Activated gamma-delta T cell treated with anti-CD3 and anti-CD28 coated beads, Interleukin-2, amount 50 U/mL, for 16 hours (primary cell): ENCODE results near the gene CNTN1.
"Not testable (repeated sequence)": the region's sequence is repeated elsewhere in the genome, so short reads cannot be mapped to it uniquely, and the experiment has no call there.

Experiments
- DNase-seq: peaks from one replicate; pipeline ENCODE4 v3.0.0-alpha.2; 2020; ENCODE audit warnings: low read depth

Gene CNTN1

DNA sequence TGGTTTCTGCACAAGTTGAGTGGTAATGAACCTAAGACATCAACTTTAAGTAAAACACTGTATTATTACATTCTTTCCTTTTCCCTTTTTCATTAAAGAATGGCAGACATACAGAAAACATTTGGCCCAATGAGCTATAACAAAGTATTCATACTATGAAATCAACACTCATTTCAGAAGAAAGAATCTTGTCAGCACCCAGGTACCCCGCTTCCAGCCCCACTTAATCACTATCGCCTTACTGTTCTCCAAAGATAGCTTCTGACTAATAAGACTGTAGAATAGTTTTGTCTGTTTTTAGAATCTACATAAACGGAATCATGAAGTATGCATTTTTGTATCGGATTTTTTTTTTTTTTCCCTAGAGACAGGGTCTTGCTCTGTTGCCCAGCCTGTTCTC, 9.5 kb downstream of the CNTN1 start:
- no peak for DNase-seq

DNA sequence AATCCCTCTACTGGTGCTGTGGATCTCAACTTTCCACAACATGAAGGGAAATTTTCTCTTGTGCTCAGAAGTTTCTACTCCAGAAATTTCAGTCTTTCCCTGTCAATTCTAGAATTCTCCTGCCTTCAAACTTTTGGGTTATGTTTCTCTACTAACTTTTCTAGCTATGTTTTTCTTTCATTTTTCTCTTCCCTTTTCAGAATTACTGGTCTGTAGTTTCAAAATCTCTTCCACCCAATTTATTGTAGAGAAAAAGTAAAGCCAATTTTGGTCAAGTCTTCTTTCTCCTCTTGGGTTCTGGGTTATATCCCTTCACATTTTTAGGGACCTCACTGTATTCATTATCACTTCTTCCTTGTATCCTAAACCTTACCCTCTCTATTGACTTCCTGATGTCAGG, 18.9 kb downstream of the CNTN1 start:
- DNase-seq = no peak

DNA sequence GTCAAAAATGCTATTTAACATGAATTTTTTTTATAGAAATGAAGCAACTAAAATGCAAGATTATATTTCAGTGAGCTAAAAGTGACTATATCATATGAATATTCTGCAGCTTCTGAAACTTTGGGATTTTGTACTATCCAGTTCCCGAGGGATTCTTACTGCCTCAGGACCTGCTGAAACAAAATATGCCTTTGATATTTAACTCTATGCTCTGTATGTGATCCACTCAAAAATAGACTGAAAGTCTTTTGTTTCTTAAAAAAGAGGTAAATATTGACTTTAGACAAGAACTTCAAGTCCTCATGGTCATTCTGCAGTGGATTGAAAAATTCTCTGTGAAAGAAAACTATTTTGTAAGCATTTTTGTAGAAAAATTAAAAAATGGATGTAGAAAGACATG, 22.4 kb downstream of the CNTN1 start:
- no peak for DNase-seq

DNA sequence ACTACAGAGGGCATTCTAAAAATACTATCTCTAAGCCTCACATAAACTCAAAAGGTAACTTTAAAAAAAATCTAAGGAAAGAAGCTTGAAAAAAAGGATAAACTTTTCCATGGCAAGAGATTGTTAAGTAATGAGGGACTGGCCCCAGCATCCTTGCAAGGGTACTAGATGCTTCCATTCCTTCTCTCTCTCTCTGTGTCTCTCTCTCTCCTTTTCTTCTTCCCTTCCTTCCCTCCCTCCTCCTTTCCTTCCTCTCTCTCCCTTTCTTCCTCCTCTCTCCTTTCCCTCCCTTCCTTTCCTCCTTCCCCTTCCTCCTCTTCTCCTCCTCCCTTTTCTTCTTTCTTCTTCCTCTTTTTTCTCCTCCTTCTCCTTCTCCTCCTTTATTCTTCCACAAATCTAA, 23.8 kb downstream of the CNTN1 start:
- DNase-seq = no peak

DNA sequence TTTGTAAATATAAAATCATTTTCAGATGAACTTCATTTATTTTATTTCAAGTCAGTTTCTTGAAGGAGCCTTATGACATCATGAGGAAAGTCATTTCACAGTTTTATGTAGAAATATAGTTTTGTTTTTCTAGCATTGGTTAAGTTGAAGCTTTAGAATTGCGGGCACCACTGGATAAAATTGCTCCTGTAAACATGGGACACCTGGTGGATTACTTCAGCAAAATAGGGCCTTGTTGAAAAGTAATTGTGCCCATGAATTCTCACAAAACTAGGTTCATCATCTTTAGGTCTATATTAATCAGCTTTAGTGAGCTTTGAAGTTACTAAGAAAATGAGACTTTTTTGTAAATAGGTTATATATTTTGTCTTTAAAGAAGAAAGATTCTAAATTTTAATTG, 25.3 kb downstream of the CNTN1 start:
- no peak for DNase-seq

DNA sequence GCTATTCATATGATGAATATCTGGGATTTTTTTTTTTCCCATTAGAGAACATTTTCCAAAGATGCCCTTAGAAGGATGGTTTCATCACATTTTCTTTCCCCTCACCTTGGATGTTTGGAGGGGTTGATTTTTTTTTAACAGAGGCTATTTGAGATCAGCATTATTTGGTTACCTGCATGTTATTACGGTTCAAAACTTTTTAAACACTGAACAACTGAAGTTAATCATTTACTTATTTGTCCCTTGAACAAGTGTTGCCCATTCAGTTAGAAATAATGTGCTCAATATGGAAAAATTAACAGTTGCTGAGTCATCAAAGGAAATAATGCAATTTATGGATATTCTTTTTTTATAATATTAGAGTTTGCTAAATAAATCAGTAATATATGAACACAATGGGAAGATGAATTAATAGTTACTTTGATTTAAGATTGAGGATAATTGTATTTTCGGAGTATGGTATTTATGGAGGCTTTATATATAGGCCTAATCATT, 26.7 kb downstream of the CNTN1 start:
- DNase-seq = no peak

DNA sequence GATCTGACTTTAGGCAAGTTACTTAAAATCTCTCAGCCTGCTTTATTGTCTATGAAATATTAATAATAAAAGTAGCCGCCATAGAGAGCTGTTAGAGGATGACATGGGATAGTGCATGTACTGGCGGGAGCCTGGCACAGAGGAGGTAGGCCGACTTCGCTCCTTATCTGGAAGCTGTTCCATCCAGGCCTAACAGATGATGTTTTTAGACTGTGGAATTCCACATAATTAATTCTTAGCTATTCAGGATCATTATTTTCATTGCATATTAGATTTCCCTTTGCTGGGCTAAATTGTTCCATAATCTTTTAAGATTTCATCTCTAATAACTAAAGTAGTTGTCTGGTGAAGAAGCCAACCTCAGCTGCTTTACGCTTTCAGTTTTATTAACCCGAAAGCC, 30.8 kb downstream of the CNTN1 start:
- DNase-seq = no peak

DNA sequence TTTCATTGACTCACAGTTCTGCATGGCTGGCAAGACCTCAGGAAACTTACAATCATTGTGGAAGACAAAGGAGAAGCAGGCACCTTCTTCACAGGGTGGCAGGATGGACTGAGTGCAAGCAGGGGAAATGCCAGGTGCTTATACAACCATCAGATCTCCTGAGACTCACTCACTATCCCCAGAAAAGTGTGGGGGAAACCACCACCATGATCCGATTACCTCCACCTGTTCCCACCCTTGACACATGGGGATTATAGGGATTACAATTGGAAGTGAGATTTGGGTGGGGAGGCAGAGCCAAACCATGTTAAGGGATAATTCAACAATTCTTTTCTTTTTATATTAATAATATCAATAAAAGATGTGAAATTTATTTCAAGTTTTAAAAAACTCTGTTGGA, 34.1 kb downstream of the CNTN1 start:
- no peak for DNase-seq

DNA sequence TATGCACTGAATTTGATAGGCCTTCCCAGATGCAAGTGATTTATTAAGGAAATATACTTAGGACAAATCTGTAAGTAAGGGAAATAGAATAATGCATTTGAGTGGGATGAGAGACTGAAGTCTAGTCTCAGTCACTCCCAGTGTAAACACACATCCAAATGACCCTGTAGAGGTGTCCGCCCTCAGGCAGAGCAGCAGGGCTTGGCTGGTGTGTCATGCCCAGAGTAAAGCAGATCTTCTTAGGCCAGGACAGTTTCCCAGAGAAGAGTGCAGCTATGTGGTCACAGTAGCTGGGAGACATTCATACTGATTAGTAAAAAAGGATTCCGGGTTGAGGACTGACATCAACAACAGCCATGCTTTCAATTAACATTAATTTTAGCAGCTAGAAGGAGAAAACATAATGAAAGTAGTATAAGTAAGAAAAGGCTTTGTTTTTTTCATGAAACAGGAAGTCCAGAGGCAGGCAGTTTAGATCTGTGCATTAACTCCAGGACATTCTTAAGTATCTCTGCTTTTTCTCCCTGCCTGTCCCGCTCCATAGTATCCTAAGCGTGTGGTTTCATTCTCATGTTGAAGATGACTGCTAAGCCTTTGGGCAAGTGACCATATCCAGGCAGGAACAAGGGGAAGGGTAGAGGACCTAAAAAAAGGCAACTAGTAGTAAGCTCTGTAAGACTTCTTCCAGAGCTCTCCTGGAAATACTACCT, 35.7 kb downstream of the CNTN1 start:
- no peak for DNase-seq

DNA sequence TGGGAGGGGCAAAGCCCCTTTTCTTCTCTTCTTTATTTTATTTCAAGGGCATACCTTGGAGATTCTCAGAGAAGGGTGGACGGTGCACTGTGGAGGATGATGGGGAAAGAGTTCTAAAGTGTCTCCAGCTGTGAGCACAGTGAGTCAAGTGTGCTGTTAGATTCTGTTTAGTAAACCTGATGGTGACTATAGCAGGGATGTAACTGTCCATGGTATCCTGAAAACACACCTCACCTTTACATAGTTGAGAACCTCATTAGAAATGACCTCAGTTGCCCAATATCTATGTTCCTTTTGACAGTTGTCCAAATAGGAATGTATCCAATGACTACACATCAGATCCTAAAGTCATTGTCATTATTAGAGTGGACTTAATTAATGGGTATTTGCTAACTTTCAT, 38.0 kb downstream of the CNTN1 start:
- DNase-seq = no peak

DNA sequence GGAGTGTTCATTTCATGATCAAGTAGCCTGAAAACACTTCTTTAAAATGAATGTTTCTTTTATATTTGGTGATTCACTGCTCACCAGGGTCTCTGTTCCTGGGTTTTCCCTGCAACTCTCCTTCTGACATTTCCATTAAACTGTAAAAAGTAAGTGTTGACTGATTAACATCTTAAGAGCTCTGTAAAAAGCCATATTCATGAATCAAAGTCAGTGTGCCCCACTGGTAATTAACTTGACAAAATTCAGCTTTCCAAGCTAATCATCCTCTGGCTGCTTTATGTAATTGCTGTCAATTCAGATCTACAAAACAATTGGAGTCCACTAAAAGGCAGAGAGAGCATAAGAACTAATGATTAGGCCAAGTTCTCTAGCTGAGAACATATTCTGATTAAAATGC, 41.6 kb downstream of the CNTN1 start:
- no peak for DNase-seq

DNA sequence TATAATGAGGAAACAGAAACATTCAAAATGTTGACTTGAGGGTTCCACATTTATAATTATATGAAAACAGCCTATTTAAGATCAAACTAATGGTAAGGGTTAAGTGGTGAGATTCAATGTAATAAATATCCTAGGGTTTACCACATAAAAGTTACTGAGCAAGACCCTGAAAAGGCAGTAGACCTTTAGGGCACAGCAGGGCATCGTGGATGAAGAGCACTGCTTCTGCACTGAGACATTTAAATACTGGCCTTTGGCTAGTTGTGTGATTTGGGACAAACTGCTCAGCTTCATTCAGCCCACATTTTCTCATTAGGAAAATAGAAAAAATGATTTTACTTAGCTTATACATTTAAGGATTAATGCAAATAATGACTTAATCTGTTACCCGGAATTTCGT, 42.0 kb downstream of the CNTN1 start:
- no peak for DNase-seq

DNA sequence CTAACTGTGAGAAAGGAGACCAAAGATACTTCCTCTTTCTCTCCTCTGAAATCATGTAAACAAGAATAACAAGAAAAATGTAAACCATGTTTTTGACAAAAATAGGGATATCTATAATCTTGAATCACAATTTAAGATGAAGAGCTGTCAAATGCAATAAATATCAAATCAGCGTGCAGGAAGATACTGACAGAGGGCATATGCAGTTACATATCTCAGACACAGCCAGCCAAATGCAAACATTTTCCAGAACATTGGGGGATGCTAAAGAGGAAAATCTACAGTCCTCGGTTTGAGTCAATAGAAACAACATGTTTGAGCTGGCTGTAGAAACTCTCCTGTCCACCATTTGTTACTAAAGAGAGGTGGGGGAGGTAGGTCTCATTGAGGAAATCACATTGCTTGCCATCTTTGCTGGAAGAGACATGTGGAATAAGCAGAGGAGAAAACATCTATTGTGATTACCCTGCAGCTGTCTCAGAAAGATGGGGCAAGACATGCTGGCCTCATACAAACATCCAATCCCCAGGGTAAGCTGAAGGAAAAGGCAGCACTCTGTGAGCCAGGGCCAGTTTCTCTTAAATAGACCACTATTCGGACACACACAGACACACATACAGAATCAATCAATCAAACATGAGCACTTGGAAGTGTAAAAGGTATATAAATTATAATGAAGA, 43.5 kb downstream of the CNTN1 start:
- no peak for DNase-seq

DNA sequence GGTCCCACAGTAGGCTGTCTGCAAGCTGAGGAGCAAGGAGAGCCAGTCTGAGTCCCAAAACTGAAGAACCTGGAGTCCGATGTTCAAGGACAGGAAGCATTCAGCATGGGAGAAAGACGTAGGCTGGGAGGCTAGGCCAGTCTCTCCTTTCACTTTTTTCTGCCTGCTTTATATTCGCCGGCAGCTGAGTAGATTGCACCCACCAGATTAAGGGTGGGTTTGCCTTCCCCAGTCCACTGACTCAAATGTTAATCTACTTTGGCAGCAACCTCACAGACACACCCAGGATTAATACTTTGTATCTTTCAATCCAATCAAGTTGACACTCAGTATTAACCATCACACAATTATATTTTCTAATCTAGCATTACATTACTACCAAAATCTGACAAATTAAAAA, 45.2 kb downstream of the CNTN1 start:
- not testable (repeated sequence) for DNase-seq

DNA sequence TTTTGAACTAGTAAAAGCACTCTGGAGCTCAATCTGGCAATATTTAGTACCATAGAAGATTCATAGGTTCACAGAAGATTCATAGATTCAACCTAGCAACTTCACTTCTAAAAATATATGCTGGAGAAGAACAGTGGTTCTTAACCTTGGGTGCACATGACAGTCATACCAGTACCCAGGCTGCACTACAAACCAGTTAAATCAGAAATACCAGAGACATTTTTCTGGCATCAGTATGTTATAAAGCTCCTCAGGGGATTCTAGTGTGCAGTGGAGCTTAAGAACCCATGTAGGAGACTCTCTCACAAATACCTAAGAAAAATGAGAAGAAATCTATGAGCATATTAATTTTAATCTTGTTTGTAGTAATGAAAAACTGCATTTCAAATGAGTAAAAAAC, 46.6 kb downstream of the CNTN1 start:
- no peak for DNase-seq

DNA sequence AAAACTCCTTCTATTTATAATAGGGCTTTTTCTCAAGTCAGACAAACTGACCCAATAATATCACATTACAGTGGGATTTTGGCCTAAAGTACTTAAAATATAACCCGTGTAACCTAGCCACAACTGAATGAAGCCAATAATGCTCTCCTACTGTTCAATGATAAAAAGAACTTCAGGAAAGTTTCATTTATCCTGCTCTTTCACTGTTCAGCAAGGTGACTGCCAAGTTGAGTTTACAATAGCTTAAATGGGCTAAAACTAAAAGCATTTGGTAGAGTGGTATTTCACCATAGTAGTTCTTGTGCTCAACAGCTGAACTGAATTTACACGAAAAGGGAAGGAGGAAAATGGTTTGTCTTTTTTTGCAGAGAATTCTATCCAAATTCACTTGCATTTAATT, 49.8 kb downstream of the CNTN1 start:
- DNase-seq = no peak

DNA sequence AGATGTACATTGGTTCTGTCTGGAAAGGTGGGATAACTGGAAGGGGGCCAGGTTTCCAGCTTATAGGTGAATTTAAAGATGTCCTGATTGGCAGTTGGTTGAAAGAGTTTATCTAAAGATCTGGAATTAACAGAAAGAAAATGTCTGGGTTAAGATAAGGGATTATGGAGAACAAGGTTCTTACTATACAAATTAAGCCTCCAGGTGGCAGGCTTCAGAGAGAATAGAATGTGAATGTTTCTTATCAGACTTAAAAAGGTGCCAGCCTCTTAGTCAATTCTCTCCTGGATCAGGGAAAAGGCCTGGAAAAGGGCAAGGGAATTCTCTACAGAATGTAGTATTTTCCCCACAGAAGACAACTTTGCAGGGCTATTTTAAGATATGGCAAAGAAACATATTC, 53.1 kb downstream of the CNTN1 start:
- DNase-seq = no peak

DNA sequence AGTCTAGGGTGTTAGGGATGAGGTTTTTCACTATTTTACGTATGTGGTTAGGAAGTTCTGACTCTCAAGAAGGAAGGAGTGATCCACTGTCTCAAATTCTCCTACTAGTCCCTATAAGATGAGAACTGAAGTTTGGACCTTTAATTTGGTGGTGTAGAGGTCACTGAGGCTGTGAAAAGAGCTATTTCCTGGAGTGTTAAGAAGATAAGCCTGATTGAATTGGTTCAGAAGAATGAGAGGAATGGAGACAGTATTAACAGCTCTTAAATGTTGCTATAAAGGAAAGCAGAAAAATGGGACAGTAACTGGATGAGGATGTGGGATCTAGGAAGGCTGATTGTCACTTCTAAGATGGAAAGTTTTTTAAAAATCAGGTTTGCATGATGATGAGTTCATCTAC, 57.6 kb downstream of the CNTN1 start:
- DNase-seq = no peak

DNA sequence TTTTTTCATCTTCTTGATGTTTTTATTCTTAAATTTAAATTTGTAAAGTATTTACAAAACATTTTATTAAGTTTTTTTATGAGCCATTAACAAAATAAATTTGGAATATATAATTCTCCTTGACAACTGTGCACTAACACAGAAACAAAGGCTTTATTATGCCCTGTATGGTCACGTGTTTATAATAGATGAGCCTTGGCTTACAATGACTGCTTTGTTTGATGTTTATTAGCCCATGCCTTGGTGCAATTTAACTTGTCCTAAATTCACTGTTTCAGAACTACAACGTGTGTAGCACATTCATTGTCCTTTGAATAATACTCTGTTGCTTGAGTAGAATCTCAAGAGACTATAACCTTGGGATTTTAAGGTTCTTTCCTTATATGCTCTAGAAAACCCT, 59.8 kb downstream of the CNTN1 start:
- no peak for DNase-seq

DNA sequence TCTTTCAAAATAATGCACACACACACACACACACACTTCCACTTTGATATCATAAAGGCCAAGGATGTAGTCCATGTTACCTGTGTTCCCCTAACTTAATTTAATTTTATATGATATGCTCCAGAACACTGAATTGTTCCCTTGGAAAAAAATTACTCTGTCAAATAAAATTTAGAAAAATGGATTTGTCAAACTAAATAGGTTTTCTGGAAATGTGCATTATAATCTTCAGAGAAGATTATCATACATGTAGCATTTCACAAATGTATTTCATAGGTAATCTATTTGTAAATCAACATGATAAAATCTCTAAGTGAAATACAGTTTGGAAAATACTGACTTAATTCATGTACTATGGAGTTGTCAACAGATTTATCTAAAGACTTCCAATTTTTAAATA, 68.6 kb downstream of the CNTN1 start:
- no peak for DNase-seq

DNA sequence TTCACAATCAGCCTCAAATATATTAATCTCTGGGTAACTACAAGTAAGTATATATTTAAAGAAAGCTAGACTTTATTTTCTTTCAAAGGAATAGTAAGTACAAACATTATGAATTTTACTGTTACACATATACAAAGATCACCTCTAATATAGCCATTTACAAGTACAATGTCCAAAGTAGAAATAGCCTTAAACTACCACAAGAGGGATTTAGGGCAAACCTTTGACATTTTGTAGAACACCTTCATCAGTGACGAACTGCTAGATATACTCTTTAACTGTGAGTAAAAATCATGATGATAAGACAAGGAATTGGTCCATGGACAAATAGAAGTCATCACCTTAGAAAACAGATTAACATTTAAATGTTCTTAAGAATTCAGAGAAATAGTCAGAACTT, 69.8 kb downstream of the CNTN1 start:
- no peak for DNase-seq

DNA sequence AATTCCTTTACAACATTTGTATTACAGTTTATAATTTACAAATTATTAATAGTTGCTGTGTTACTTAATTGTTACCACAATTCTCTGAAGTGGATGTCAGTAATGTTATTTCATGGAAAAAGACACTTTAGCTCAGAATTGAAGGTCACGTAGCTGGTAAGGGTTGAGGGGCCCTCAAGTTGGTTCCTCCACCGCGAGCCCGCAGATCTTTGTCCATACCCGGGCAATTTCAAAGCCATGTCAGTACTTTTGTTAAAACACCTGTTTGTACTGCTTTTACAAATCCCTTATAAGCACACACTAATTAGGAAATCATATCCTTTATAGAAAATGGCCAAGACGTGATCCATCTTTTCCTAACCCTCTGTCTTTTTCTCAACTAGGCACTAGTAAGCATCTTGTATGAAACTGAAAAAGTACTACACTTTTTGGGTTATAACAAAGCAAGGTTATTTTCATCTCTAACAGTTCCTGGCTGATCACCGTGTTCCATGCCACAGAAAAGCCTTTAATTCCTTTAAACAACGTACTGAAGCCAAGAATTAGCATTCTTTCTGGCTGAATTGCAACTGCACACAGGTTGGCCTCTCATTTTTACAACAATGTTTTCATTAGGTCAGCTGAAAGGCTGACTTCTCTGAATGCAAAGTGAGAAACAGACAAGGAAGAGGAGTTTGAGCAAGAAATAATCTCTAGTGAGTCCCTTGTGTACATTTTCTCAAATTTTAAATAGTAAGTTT, 76.1 kb downstream of the CNTN1 start:
- DNase-seq = no peak

DNA sequence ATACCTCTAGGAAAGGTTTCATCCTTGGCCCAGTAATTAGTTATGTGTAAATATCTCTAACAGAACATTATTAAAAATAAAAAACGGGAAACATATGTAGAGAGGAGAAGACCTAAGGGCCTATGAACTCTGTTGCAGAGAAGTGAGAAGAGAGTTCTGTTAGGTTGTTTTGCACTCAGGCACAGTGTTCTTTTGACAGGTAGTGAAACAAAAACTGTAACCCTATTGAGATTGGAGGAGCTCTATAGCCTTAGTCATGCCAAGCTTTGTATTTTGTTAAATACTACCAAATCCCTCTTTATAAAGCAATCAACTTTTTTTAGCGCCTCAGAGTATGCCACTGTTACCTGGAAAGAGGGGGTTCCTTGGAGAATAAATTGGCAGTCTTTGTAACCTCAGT, 77.6 kb downstream of the CNTN1 start:
- DNase-seq = no peak
